Body of pancreas (tissue), 4 donors: ENCODE data around the gene MCTP1. TPM values are rescaled to one million over a fixed set of nuclear protein-coding genes. Genes with fewer than 3 reads are reported as not detected.

ENCODE experiments used
- ATAC-seq: fragments of 150-250 bp; one replicate; pipeline ENCODE4 v1.9.1; 2016
- DNase-seq, 4 donors: peaks; one replicate each; pipeline ENCODE4 v3.0.0-alpha.2; 2019
- H3K27ac ChIP-seq, 4 donors: fragments of 200-600 bp; sonication (generic); 1 replicate in 3 of 4; 2 replicates in 1 of 4; pipeline versions ENCODE4 v1.5.1 to v1.6.1; 2016 to 2019; ENCODE audit warnings: mild to moderate bottlenecking in 1 of 4, mixed read lengths in 1 of 4, moderate library complexity in 1 of 4
- H3K27me3 ChIP-seq, 2 donors: fragments of 200-600 bp; sonication (generic); one replicate each; pipeline ENCODE4 v1.6.0; 2016; ENCODE audit warnings: mild to moderate bottlenecking in 1 of 2
- H3K36me3 ChIP-seq, 2 donors: fragments of 200-600 bp; sonication (generic); replicated peaks in 1 of 2; 2 replicates each; pipeline ENCODE4 v1.5.1; 2016; ENCODE audit warnings: low read depth in 2 of 2; ENCODE audit not compliant: insufficient read depth in 1 of 2
- H3K4me1 ChIP-seq: fragments of 200-600 bp; sonication (generic); one replicate; pipeline ENCODE4 v1.6.0; 2016
- H3K4me3 ChIP-seq, 2 donors: fragments of 200-600 bp; sonication (generic); 1 replicate in 1 of 2; 2 replicates in 1 of 2; pipeline ENCODE4 v1.5.1; 2016 to 2019
- H3K9me3 ChIP-seq, 3 donors: fragments of 200-600 bp; sonication (generic); 1 replicate in 2 of 3; 2 replicates in 1 of 3; pipeline ENCODE4 v1.5.1; 2016
- CTCF ChIP-seq, 7 experiments: fragments of 450-650 bp in 4 of 7; fragments of 200-600 bp in 3 of 7; sonication (generic) in 3 of 7; IDR thresholded peaks; one replicate each; pipeline ENCODE4 v1.5.1; 2016 to 2019; ENCODE audit warnings: antibody characterized with exemption in 7 of 7
- POLR2A ChIP-seq, 3 donors: fragments of 450-650 bp; IDR thresholded peaks; one replicate each; pipeline ENCODE4 v1.6.1; 2016; ENCODE audit warnings: antibody characterized with exemption in 3 of 3, mild to moderate bottlenecking in 2 of 3
- WGBS, 2 donors: methylation state at CpG; one replicate each; pipeline ENCODE4 v1.1.5; 2017; 5-methylcytosine and 5-hydroxymethylcytosine counted together
- intact Hi-C: fragments of 100-400 bp; cut with DNase I; formaldehyde crosslinking; loops from one replicate; pipeline ENCODE4 v1.15.1; 2023
- total RNA-seq, 2 donors: library from RNA; depleted of rRNA; stranded (reverse); fragments of >200 nt; gene quantifications; one replicate each; pipeline ENCODE4 v1.1.0, GENCODE V29; 2016

MCTP1 gene
- total RNA-seq, 2 donors from 2014 or later: 3.6 to 8.8 TPM

GRCh38 chr5:95043648-95044047 lies 241.2 kb downstream of the MCTP1 start:
- Histone ChIP-seq H3K4me1 (no peaks in the 10 kb centered on the region), H3K4me3 (no peak overlapping the region), H3K36me3 (no peaks in the 10 kb centered on the region), H3K27me3 (no peaks in the 10 kb centered on the region), H3K27ac (no peak overlapping the region), H3K9me3 (no peaks in the 10 kb centered on the region)
- TF ChIP-seq CTCF (IDR thresholded peaks at IDR 0.05): no peak
- no peak for TF ChIP-seq POLR2A (IDR thresholded peaks at IDR 0.05)
- ATAC-seq (no peak), DNase-seq (no peak)
- intact Hi-C loops: no loop called here
- 51 to 53% methylated on average over 3 of the region's 3 CpGs for WGBS, 2 donors

GRCh38 chr5:95043234-95043633 lies 241.7 kb downstream of the MCTP1 start:
- no peaks in the 10 kb centered on the region for H3K4me1 ChIP-seq
- intact Hi-C loops: no loop called here
- no peak overlapping the region for H3K27ac ChIP-seq
- no peaks in the 10 kb centered on the region for H3K9me3 ChIP-seq
- H3K27me3 ChIP-seq: no peaks in the 10 kb centered on the region
- H3K4me3 ChIP-seq: no peak overlapping the region
- ATAC-seq (no peak), DNase-seq (no peak)
- no peaks in the 10 kb centered on the region for H3K36me3 ChIP-seq
- TF ChIP-seq POLR2A (IDR thresholded peaks at IDR 0.05) (no peak), CTCF (IDR thresholded peaks at IDR 0.05) (no peak)

- ATAC-seq: no peak
- no peak for DNase-seq
- WGBS, 2 donors: 35 to 42% methylated on average over 4 of the region's 4 CpGs
- Histone ChIP-seq H3K4me1 (no peaks in the 10 kb centered on the region), H3K27me3 (no peaks in the 10 kb centered on the region), H3K4me3 (no peak overlapping the region), H3K27ac (no peak overlapping the region), H3K9me3 (no peaks in the 10 kb centered on the region), H3K36me3 (no peaks in the 10 kb centered on the region)
- intact Hi-C loops: no loop called here
- TF ChIP-seq POLR2A (IDR thresholded peaks at IDR 0.05) (no peak), CTCF (IDR thresholded peaks at IDR 0.05) (no peak)
Observed at GRCh38 chr5:95042037-95042436, 242.9 kb downstream of the MCTP1 start.

- Histone ChIP-seq H3K36me3 (no peaks in the 10 kb centered on the region), H3K27me3 (no peaks in the 10 kb centered on the region), H3K4me3 (no peak overlapping the region), H3K4me1 (no peaks in the 10 kb centered on the region), H3K27ac (no peak overlapping the region), H3K9me3 (no peaks in the 10 kb centered on the region)
- DNase-seq (no peak), ATAC-seq (no peak)
- TF ChIP-seq POLR2A (IDR thresholded peaks at IDR 0.05) (no peak), CTCF (IDR thresholded peaks at IDR 0.05) (no peak)
- intact Hi-C loops: no loop called here
- 43 to 60% methylated on average over 7 of the region's 7 CpGs for WGBS, 2 donors
Observed at GRCh38 chr5:95035891-95036685, 248.8 kb downstream of the MCTP1 start.

GRCh38 chr5:95032801-95033200 lies 252.1 kb downstream of the MCTP1 start:
- Histone ChIP-seq H3K27ac (no peak overlapping the region), H3K36me3 (no peaks in the 10 kb centered on the region), H3K4me3 (no peak overlapping the region), H3K9me3 (no peaks in the 10 kb centered on the region), H3K27me3 (no peaks in the 10 kb centered on the region), H3K4me1 (no peaks in the 10 kb centered on the region)
- ATAC-seq (no peak), DNase-seq (no peak)
- WGBS, 2 donors: 79 to 84% methylated on average over 1 of the region's 1 CpG
- TF ChIP-seq CTCF (IDR thresholded peaks at IDR 0.05) (no peak), POLR2A (IDR thresholded peaks at IDR 0.05) (no peak)
- intact Hi-C loops: no loop called here
